C4-2B (cell line): ENCODE results near the gene PDE4B.

Source experiments
- H3K27ac ChIP-seq: fragments of 450-650 bp; 2 replicates; pipeline ENCODE4 v1.5.1; 2017
- CTCF ChIP-seq: fragments of 450-650 bp; conservative IDR thresholded peaks from 2 replicates; pipeline ENCODE4 v1.5.1; 2017; ENCODE audit warnings: mild to moderate bottlenecking
- ZFX ChIP-seq: fragments of 450-650 bp; IDR thresholded peaks from 2 replicates; pipeline ENCODE4 v1.6.1; 2017

Gene PDE4B

GRCh38 chr1:66069976-66070876, 277.5 kb downstream of the PDE4B start:
- TF ChIP-seq CTCF, result no peak
- TF ChIP-seq ZFX, result no peak
- no peak overlapping the region for H3K27ac ChIP-seq

- TF ChIP-seq CTCF (no peak), ZFX (no peak)
These were observed 280.7 kb downstream of the PDE4B start for GRCh38 chr1:66073388-66073787.

GRCh38 chr1:66074147-66074546, 281.5 kb downstream of the PDE4B start:
- H3K27ac ChIP-seq, result no peak overlapping the region

More at GRCh38 chr1:66073388-66073787, 280.7 kb downstream of the PDE4B start:
- H3K27ac ChIP-seq, result no peak overlapping the region

GRCh38 chr1:66078412-66078811, 285.7 kb downstream of the PDE4B start:
- H3K27ac ChIP-seq, result no peak overlapping the region
- TF ChIP-seq CTCF (no peak), ZFX (no peak)

More at GRCh38 chr1:66074147-66074546, 281.5 kb downstream of the PDE4B start:
- TF ChIP-seq ZFX, result no peak
- TF ChIP-seq CTCF, result no peak

GRCh38 chr1:66083003-66083402, 290.3 kb downstream of the PDE4B start:
- TF ChIP-seq CTCF, result no peak
- no peak for TF ChIP-seq ZFX

GRCh38 chr1:66084442-66084841, 291.7 kb downstream of the PDE4B start:
- TF ChIP-seq CTCF (no peak; the same call in 1 of the 2 replicates), ZFX (no peak)
- H3K27ac ChIP-seq, result no peak overlapping the region

More at GRCh38 chr1:66083003-66083402, 290.3 kb downstream of the PDE4B start:
- no peak overlapping the region for H3K27ac ChIP-seq

- H3K27ac ChIP-seq, result no peak overlapping the region
- no peak for TF ChIP-seq ZFX
- no peak for TF ChIP-seq CTCF
These were observed 292.9 kb downstream of the PDE4B start for GRCh38 chr1:66085600-66085999.
